Activated CD4-positive, alpha-beta T cell treated with anti-CD3 and anti-CD28 coated beads for 36 hours (primary cell): ENCODE measurements around the gene NLRP14. TPM values are rescaled to one million over a fixed set of nuclear protein-coding genes. Genes with fewer than 3 reads are reported as not detected.
A peak's percentile ranks its signal among the peaks of the same experiment; 100 is the strongest.

Experiments
- ATAC-seq: fragments of 200-7000 bp; cut with Tn5 transposase; one replicate; pipeline ENCODE4 v1.10.0; 2021; ENCODE audit warnings: mild to moderate bottlenecking, moderate library complexity
- CTCF ChIA-PET: fragments of 350-600 bp; sonication (Branson Sonifier 250); formaldehyde crosslinking; loops from one replicate; lab custom pipeline; 2021; ENCODE audit warnings: antibody characterized with exemption; lab: Charles Lee
- POLR2A ChIA-PET: fragments of 350-600 bp; sonication (Branson Sonifier 250); formaldehyde crosslinking; loops from one replicate; lab custom pipeline; 2021; ENCODE audit warnings: antibody characterized with exemption, inconsistent platforms; lab: Charles Lee
- DNase-seq: peaks from one replicate; pipeline ENCODE4 v3.0.0-alpha.2; 2020
- H3K27ac Mint-ChIP-seq: one replicate; pipeline ENCODE4 v1.8.0; 2021; ENCODE audit warnings: mixed read lengths
- H3K27me3 Mint-ChIP-seq: one replicate; pipeline ENCODE4 v1.8.0; 2021; ENCODE audit warnings: mixed read lengths
- H3K36me3 Mint-ChIP-seq: one replicate; pipeline ENCODE4 v1.8.0; 2021; ENCODE audit warnings: low read depth, mixed read lengths
- H3K4me1 Mint-ChIP-seq: one replicate; pipeline ENCODE4 v1.8.0; 2021; ENCODE audit warnings: mixed read lengths
- H3K4me3 Mint-ChIP-seq: one replicate; pipeline ENCODE4 v1.8.0; 2021; ENCODE audit warnings: mild to moderate bottlenecking, moderate library complexity, mixed read lengths
- H3K9me3 Mint-ChIP-seq: one replicate; pipeline ENCODE4 v1.8.0; 2021; ENCODE audit warnings: low read depth, mixed read lengths
- intact Hi-C, 2 experiments: fragments of 100-400 bp; cut with DNase I in 1 of 2; cut with micrococcal nuclease in 1 of 2; formaldehyde crosslinking; loops; one replicate each; pipeline versions ENCODE4 v1.14.2 to v1.15.1; 2022 to 2024; cut with DNase I, micrococcal nuclease
- total RNA-seq, 2 experiments: library from RNA; stranded (reverse); gene quantifications; one replicate each; pipeline ENCODE4 v1.2.3, GENCODE V29; 2021

The NLRP14 gene
- total RNA-seq, 2 experiments from 2014 or later = 0.11 to 0.21 TPM

DNA sequence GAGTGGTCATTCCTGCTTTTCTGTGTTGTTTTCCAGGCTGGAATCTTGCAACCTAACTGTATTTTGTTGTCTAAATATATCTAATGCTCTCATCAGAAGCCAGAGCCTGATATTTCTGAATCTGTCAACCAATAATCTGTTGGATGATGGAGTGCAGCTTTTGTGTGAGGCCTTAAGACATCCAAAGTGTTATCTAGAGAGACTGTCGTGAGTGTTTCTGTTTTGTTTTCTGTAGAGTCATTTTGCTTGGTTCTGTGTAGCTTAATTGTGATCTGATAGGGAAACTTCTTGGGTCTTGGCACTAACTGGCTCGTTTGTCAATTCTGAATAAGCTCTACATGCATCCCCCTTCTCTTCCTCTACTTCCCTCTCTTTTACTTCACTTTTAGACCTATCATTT is 37.4 kb downstream of the NLRP14 start:
- DNase-seq = no peak
- H3K4me3 Mint-ChIP-seq = no peak overlapping the region
- no peak for ATAC-seq
- POLR2A ChIA-PET = no interaction called here
- no peak overlapping the region for H3K27ac Mint-ChIP-seq
- intact Hi-C loops = no loop called here
- no peaks in the 10 kb centered on the region for H3K9me3 Mint-ChIP-seq
- H3K4me1 Mint-ChIP-seq = no peaks in the 10 kb centered on the region
- peaks cover 7% of the 10 kb centered on the region for H3K27me3 Mint-ChIP-seq
- CTCF ChIA-PET = interaction anchor here (0.6 to 1.1 kb wide), 5 partner anchors 12 to 834 kb away, joined by 3 read pairs; no protein-coding TSS in a partner anchor
- H3K36me3 Mint-ChIP-seq = no peaks in the 10 kb centered on the region

DNA sequence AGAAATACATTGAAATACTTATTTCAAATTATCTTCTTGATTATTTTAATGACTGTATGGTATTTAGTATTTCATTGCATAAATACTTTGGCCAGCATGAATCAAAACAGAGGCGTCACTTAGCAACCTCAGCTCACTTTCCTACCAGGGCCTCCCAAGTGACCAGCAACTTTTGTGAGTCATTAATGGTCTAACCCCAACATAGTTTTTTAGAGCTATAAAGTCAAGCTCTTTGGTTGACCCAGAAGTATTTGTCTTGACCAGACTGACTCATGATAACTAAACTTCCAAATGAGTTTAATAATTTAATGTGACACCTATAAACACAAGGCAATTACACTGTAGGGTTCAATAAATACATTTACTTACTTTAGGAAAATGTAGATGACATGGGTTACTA is 40.6 kb downstream of the NLRP14 start:
- Mint-ChIP-seq H3K27ac (no peak overlapping the region), H3K4me1 (no peaks in the 10 kb centered on the region), H3K9me3 (no peaks in the 10 kb centered on the region), H3K36me3 (no peaks in the 10 kb centered on the region), H3K4me3 (no peak overlapping the region), H3K27me3 (peaks cover 2% of the 10 kb centered on the region)
- ChIA-PET CTCF (interaction anchor here (1.1 kb wide), 1 partner anchor 249 kb away, joined by 3 read pairs; no protein-coding TSS in a partner anchor), POLR2A (no interaction called here)
- DNase-seq = no peak
- intact Hi-C loops = no loop called here
- no peak for ATAC-seq

DNA sequence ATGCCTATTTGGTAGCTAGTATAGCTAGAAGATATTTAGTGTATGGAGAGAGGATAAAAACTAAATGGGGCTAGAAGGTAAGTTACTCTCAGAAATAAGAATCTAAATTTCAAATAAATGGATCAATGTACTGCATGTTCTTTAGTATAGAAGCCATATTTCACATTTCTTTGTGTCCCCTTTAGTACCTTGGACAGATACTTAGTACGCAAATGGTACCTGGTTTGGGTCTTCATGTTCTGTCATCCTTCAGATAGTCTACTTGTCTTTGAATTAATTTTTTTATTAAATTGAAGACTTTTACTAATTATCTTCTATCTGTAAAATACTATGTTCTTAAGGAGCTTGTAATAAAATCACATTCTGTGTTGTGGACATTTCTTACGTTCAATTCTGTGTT is 42.3 kb downstream of the NLRP14 start:
- Mint-ChIP-seq H3K36me3 (no peaks in the 10 kb centered on the region), H3K4me3 (no peak overlapping the region), H3K4me1 (no peaks in the 10 kb centered on the region), H3K27ac (no peak overlapping the region), H3K27me3 (peaks cover 2% of the 10 kb centered on the region), H3K9me3 (no peaks in the 10 kb centered on the region)
- no peak for ATAC-seq
- DNase-seq = no peak
- CTCF ChIA-PET = no interaction called here
- POLR2A ChIA-PET = no interaction called here
- intact Hi-C loops = no loop called here

DNA sequence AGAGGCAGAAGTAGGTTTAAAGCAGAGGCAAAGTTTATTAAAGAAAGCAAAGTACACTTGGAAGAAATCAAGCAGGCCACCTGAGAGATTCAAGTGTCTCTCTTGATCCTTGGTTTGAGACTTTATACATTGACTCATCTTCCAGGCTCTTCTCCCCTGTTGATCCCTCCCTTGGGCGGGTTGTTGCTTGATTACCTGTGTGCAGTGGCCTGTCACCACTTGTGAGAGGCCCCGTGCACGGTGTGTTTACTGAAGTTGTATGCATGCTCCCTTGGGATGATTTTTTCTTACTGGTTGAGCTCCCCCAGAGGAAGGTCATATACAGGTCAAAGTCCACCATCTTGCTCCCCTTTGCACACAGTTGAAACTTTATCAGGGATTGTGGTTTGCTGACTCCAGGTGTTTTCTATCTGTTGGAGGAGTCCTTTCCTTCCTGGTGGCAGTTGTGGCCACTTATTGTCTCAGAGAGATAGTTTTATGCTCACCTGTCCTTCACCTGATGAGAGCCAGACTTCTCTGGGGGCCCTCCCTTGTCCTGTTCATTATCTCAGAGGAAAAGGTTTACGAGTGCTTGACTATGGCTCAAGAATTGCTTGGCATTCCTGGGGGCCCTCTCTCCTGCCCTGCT is 52.2 kb downstream of the NLRP14 start:
- Mint-ChIP-seq H3K9me3 (no peaks in the 10 kb centered on the region), H3K36me3 (no peaks in the 10 kb centered on the region), H3K4me3 (no peak overlapping the region), H3K27ac (no peak overlapping the region), H3K27me3 (peaks cover 2% of the 10 kb centered on the region), H3K4me1 (no peaks in the 10 kb centered on the region)
- DNase-seq (no peak), ATAC-seq (no peak)
- CTCF ChIA-PET = no interaction called here
- intact Hi-C loops = no loop called here
- POLR2A ChIA-PET = interaction anchor here (0.7 kb wide), 1 partner anchor 326 kb away, joined by 3 read pairs; no protein-coding TSS in a partner anchor

DNA sequence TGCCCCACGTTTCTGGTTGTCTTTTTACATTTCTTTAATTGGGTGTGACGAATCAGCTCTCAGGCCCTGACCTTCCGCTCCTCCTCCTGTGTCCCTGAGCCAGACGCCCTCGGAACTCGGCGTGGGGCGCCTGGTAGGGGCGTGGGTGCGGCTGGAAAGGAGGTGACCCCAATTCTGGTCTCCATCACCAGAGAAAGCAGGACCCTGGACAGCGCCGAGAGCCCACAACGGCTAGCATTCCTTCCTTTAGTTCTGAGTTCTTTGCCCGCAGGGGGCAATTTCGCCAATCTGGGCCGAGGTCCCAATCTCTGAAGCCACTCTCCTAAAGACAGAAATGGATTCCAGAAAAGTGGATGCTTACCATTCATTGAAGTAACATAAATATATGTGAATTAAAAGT is 56.8 kb downstream of the NLRP14 start:
- ChIA-PET POLR2A (no interaction called here), CTCF (no interaction called here)
- intact Hi-C loops = no loop called here

DNA sequence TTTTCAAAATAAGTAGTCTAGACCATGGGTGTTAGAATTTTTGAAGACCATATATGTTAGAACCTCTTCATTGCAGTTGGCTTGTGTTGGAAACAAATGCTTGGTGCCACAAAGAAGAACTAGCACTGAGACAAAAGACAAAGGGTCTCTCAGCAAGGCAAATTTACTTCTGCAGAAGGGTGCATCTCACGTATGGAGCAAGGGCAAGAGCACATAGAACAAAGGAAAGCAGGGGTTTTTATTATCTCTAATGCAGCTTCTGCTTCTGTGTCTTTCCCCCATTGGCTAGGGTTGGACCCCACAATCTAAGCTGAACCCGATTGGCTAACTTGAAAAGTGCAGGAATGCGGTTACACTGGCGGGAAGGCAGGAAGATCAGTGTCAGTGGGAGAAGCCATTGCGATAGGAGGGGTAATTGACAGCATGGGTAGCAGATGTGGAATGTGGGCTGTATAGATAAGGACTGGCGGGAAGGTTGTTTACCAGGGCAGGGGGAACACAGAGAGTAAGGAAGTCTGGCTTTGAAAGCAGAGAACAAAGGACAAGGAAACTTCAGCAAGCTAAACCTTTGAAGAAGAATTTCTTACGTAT is 59.4 kb downstream of the NLRP14 start:
- POLR2A ChIA-PET = no interaction called here
- peaks cover 3% of the 10 kb centered on the region for H3K9me3 Mint-ChIP-seq
- intact Hi-C loops = no loop called here
- no peaks in the 10 kb centered on the region for H3K27me3 Mint-ChIP-seq
- H3K27ac Mint-ChIP-seq = no peak overlapping the region
- H3K4me3 Mint-ChIP-seq = no peak overlapping the region
- no peaks in the 10 kb centered on the region for H3K36me3 Mint-ChIP-seq
- H3K4me1 Mint-ChIP-seq = no peaks in the 10 kb centered on the region
- ATAC-seq (no peak), DNase-seq (no peak)
- CTCF ChIA-PET = no interaction called here

More for the DNA sequence above, 56.8 kb downstream of the NLRP14 start:
- ATAC-seq (no peak), DNase-seq (no peak)
- H3K4me3 Mint-ChIP-seq = no peak overlapping the region
- no peaks in the 10 kb centered on the region for H3K36me3 Mint-ChIP-seq
- H3K27me3 Mint-ChIP-seq = no peaks in the 10 kb centered on the region
- no peak overlapping the region for H3K27ac Mint-ChIP-seq
- no peaks in the 10 kb centered on the region for H3K4me1 Mint-ChIP-seq
- H3K9me3 Mint-ChIP-seq = peaks cover 3% of the 10 kb centered on the region

DNA sequence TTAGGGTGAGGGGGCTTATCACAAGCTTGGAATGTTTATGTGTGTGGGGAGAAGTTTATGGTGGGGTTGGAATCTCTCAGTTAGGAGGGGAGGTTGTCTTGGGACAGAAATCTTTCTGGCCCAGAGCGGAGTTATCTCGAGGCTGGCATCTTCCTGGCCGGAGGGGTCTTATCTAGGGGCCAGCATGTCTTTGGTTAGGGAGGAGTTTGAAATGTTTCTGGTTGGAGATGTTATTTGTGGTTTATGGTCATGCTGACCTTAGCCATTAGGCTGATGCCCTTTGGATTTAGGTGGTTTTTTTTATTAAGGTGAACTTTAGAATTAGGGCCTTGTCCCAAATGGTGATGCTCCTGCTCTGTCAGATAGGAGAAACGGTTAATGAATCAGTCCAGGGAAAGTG is 60.6 kb downstream of the NLRP14 start:
- peaks cover 3% of the 10 kb centered on the region for H3K27me3 Mint-ChIP-seq
- no peak for DNase-seq
- CTCF ChIA-PET = no interaction called here
- intact Hi-C loops = no loop called here
- H3K4me3 Mint-ChIP-seq = no peak overlapping the region
- peaks cover 3% of the 10 kb centered on the region for H3K9me3 Mint-ChIP-seq
- H3K27ac Mint-ChIP-seq = no peak overlapping the region
- H3K4me1 Mint-ChIP-seq = no peaks in the 10 kb centered on the region
- no peaks in the 10 kb centered on the region for H3K36me3 Mint-ChIP-seq
- POLR2A ChIA-PET = no interaction called here
- ATAC-seq = no peak

DNA sequence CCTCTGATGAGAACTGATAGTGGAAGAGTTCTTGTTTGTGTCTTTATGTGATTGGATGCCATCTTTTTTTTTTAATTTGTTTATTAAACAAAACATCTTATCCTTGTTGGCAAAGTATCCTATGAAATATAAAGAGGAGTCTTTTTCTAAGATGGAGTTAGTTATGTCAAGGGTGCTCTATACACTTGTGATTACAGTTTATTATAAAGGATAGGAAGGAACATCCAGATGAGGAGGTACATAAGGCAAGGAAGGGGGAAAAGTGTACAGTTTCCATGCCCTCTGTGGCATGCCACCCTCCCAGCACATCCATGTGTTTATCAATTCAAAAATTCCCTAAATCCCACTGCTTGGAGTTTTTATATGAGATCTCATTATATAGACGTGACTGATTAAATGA is 61.2 kb downstream of the NLRP14 start:
- no peak overlapping the region for H3K4me3 Mint-ChIP-seq
- H3K9me3 Mint-ChIP-seq = peaks cover 3% of the 10 kb centered on the region
- H3K36me3 Mint-ChIP-seq = no peaks in the 10 kb centered on the region
- intact Hi-C loops = no loop called here
- ChIA-PET POLR2A (no interaction called here), CTCF (no interaction called here)
- no peak overlapping the region for H3K27ac Mint-ChIP-seq
- DNase-seq (no peak), ATAC-seq (no peak)
- H3K27me3 Mint-ChIP-seq = peaks cover 3% of the 10 kb centered on the region
- H3K4me1 Mint-ChIP-seq = no peaks in the 10 kb centered on the region

DNA sequence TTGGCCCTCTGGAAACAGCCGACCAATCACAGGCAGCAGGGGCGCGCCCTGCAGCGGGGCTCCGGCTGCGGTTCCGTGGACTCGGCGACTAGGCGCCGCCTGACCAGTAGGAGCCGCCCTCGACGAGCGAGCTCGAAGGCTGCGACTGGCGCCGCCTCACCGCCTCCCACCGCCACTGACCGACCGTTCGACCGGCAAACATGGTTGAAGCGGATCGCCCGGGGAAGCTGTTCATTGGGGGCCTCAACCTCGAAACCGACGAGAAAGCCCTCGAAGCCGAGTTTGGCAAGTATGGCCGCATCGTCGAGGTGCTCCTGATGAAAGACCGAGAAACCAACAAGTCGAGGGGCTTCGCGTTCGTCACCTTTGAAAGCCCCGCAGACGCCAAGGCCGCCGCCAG is 68.6 kb downstream of the NLRP14 start, which contains the start of gene RBMXL2:
Gene RBMXL2, plus strand, starts transcription at position 78 of the 400 bp plus-strand sequence. Its CDS starts 123 bp downstream, at position 201.
- intact Hi-C loops = no loop called here
- Mint-ChIP-seq H3K27ac (no peak within 1 kb of the TSS), H3K27me3 (peaks cover 14% of the 10 kb centered on the region), H3K4me3 (no peak within 1 kb of the TSS), H3K9me3 (no peaks in the 10 kb centered on the region), H3K4me1 (no peaks in the 10 kb centered on the region), H3K36me3 (no peaks in the 10 kb centered on the region)
- POLR2A ChIA-PET = no interaction called here
- ATAC-seq (no peak), DNase-seq (no peak)
- CTCF ChIA-PET = interaction anchor here (1.0 kb wide), 1 partner anchor 604 kb away, joined by 3 read pairs; no protein-coding TSS in a partner anchor

DNA sequence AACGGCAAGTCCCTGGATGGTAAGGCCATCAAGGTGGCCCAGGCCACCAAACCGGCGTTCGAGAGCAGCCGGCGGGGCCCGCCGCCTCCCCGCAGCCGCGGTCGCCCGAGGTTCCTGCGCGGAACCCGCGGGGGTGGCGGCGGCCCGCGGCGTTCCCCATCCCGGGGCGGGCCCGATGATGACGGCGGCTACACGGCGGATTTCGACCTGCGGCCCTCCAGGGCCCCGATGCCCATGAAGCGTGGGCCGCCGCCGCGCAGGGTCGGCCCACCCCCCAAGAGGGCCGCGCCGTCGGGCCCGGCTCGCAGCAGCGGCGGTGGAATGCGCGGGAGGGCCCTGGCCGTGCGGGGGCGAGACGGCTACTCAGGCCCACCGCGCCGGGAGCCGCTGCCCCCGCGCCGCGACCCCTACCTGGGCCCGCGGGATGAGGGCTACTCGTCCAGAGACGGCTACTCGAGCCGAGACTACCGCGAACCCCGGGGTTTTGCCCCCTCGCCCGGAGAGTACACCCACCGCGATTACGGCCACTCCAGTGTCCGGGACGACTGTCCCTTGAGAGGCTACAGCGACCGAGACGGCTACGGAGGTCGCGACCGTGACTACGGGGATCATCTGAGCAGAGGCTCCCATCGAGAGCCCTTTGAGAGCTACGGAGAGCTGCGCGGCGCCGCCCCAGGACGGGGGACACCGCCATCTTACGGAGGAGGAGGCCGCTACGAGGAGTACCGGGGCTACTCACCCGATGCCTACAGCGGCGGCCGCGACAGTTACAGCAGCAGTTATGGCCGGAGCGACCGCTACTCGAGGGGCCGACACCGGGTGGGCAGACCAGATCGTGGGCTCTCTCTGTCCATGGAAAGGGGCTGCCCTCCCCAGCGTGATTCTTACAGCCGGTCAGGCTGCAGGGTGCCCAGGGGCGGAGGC is 69.3 kb downstream of the NLRP14 start:
- intact Hi-C loops = no loop called here

DNA sequence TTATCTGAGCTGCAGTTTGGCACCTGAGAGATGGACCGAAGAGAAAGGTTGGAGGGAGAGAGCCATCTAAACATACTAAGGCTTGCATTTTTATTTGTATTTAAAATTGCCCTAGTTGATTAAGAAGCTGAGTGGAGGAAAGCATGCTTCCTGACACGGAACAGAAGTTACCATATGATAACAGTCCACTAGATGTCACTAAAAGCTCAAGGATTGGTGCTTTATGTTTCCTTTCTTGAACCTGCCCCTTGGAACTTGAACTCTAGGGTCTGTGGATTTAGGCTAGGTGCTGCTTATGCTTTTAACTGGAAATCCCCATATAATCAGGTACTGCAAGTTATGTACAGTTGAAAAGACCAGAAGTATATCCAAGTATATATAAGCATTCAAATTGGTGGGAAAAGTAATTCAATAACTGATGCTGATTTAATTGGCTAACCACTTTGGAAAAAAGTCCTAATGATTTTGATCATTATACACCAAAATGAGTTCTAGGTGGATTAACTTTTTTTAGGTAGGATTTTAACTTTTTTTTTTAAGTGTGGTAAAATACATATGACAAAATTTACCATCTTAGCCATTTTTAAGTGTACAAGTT is 78.1 kb downstream of the NLRP14 start:
- peak; percentile 70 for ATAC-seq
- DNase-seq = no peak
- POLR2A ChIA-PET = interaction anchor here (0.5 kb wide), 1 partner anchor 1112 kb away, joined by 3 read pairs; no protein-coding TSS in a partner anchor

More for the DNA sequence above, 69.3 kb downstream of the NLRP14 start:
- Mint-ChIP-seq H3K4me1 (no peaks in the 10 kb centered on the region), H3K27ac (no peak overlapping the region), H3K9me3 (no peaks in the 10 kb centered on the region), H3K27me3 (peaks cover 15% of the 10 kb centered on the region), H3K36me3 (no peaks in the 10 kb centered on the region), H3K4me3 (no peak overlapping the region)
- CTCF ChIA-PET = interaction anchor here (1.7 kb wide), 1 partner anchor 10 kb away, joined by 4 read pairs; no protein-coding TSS in a partner anchor
- ATAC-seq (no peak), DNase-seq (no peak)
- POLR2A ChIA-PET = no interaction called here

More for the DNA sequence above, 78.1 kb downstream of the NLRP14 start:
- CTCF ChIA-PET = interaction anchor here (0.5 to 2.1 kb wide), 20 partner anchors 10 to 597 kb away, joined by 3 to 12 read pairs (median 4); partner anchors contain the start of gene OLFML1
- Mint-ChIP-seq H3K9me3 (no peaks in the 10 kb centered on the region), H3K36me3 (no peaks in the 10 kb centered on the region), H3K27me3 (peaks cover 10% of the 10 kb centered on the region), H3K4me1 (no peaks in the 10 kb centered on the region), H3K27ac (no peak overlapping the region), H3K4me3 (no peak overlapping the region)
- intact Hi-C loops = loop anchor here (1.0 to 5.0 kb wide), 5 partner anchors 179 to 888 kb away; partner anchors contain the start of gene EIF3F (in 1 of the 2)
